ENCODE results near the gene ADCYAP1R1.

GRCh38 chr7:31121601-31122000 is 69.5 kb downstream of the ADCYAP1R1 start:
- TF ChIP-seq CTCF (IDR thresholded peaks at IDR 0.05; ENCODE audit: poor library complexity, severe bottlenecking), result no peak
- no peak for TF ChIP-seq REST (IDR thresholded peaks at IDR 0.05; ENCODE audit: borderline replicate concordance)
- TF ChIP-seq POLR2AphosphoS5 (IDR thresholded peaks at IDR 0.05), result no peak
- TF ChIP-seq RAD21 (conservative IDR thresholded peaks at IDR 0.05), result no peak

Data from neural cell (in vitro differentiated cells).